ENCODE results near the gene CAPN13.

CAPN13 gene

DNA sequence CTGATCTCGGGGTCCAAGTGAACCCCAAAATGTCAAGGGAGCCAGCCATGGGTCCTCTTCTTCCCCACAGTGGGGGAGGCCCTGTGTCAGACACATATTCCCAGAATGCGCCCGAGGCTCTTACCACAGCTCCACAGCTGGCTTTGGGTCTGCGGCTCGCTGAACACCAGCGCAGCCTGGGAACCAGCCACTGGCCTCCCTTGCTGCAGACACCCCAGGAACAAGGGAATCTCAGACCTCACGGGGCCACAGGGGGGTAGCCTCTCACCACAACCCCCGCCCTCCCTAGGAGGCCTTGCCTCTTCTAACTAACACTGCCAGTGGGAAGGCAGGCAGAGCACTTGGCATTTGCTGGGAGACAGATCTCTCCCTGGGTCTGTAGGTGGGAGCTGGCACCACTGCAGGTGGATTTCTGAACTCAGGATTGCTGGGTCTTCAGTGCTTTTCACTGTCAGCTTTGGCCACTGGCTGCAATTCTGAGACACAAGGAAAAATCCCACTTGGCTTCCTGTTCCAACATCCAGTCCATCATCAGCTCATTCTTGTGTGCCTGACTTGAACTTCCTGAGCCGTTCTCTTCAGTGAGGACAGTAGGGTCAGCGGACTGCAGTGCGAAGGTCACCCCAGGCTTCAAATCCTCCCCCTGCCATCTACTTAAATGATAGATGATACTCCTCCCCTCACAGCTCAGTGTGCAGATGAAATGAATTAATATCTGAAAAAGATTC, 128.7 kb downstream of the CAPN13 start:
- DNase-seq, result no peak

- no peak for DNase-seq
Measured at GRCh38 chr2:30677861-30678385, 129.3 kb downstream of the CAPN13 start.

- no peak for DNase-seq
Measured at GRCh38 chr2:30677231-30677630, 130.0 kb downstream of the CAPN13 start.

DNA sequence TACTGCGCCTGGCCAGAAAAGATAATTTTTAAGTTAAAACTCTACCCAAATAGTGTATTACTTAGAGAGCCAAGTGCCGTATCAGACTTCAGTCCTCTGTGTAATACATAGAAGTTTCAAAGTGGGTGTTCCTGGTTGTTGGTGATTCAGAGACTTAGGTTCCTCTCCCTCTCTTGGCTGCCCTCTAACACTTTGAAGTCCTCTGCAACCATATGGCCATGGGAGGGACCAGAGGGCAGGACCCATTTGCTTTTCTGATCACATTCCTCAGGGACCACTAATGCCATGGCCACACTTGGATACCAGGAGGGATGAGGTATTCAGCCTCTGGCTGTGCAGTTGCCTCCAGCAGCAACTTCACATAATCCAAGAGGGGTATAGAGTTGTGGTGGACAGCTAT, 131.5 kb downstream of the CAPN13 start:
- DNase-seq, result no peak

GRCh38 chr2:30673127-30673526, 134.1 kb downstream of the CAPN13 start:
- no peak for DNase-seq

Measured in stimulated activated CD4-positive, alpha-beta T cell treated with anti-CD3 and anti-CD28 coated beads, Interleukin-4, amount 100 ng/mL, for 24 hours (primary cell).